Suprapubic skin (tissue), 3 donors: ENCODE results near the gene KPNA3.

Experiments
- CTCF ChIP-seq, 2 donors: fragments of 200-600 bp in 1 of 2; fragments of 450-650 bp in 1 of 2; sonication (generic) in 1 of 2; IDR thresholded peaks; one replicate each; pipeline ENCODE4 v1.5.1; 2016 to 2019; ENCODE audit warnings: antibody characterized with exemption in 2 of 2, mild to moderate bottlenecking in 1 of 2, moderate library complexity in 1 of 2
- POLR2A ChIP-seq, 2 donors: fragments of 450-650 bp; IDR thresholded peaks; one replicate each; pipeline ENCODE4 v1.6.1; 2017; ENCODE audit warnings: antibody characterized with exemption in 2 of 2, mild to moderate bottlenecking in 2 of 2, moderate library complexity in 2 of 2

DNA sequence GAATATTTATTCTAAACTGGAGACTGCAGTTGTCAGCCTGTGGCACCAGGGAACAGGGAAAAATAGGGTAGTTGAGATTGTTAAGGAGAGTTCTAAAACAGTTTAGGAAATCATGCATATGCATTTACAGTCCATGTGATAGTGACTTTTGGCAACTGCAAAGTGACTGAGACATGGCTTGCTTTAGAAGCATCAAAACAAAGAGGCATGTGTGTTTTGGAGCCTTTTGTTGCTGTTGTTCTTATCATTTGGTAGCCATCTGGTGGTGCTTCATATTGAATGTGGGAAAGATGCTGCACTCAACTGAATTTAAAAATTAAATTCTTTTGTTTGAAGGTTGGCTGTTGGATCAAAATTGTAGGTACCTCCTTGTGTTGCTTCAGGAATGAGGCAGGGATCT, 91.0 kb downstream of the KPNA3 start:
- TF ChIP-seq POLR2A (IDR thresholded peaks at IDR 0.05) (no peak), CTCF (IDR thresholded peaks at IDR 0.05) (no peak)
